A549 treated with CpdA at 1 μM for 4 hours (cell line): Measurements from ENCODE around the gene DPH3. TPM values are rescaled to one million over a fixed set of nuclear protein-coding genes. Genes with fewer than 3 reads are reported as not detected.

Experiments
- total RNA-seq: library from RNA; stranded (reverse); fragments of 200-300 nt; extraction: Qiagen RNA extraction; gene quantifications from 5 replicates; pipeline ENCODE4 v1.2.3, GENCODE V29; 2022; ENCODE audit warnings: low read depth

DPH3 gene
- 20.3 to 28.7 TPM (median 23.4 TPM) in 5 replicates for total RNA-seq

DNA sequence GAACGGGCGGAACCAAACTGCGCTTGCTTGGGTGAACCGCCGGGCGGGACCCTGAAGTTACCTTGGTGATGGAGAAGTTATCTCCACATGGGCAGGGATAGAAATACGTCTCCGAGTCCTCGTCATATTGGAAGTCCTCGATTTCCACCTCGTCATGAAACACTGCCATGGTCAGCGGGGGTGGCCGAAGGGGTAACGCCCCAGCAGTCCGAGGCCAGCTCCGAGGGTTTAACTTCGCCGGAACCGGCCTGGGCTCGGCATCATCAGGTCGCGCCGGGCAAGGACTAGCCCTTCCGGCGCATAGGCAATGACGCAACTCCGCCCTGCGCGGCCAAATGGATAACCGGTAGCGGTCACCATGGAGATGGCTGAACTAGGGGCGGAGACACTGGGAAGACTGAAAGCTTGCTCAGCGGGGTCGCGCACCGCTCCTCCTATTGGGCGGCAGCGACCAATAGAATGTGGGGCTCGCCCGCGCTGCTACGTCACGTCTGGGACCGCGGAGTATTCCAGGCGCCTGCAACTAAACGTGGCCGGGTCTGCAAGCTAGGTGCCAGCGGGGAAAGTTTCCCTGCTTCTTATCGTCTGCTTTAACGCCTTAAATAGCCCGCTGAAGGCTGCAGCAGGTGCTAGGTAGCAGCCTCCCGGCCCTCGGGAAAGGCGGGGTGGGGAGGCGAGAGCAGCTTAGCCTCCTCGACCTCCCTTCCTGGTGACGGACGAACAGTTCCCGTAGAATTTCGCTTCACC lies at the start of gene DPH3, which contains the start of gene OXNAD1:
DPH3 (minus strand) TSS at position 236 of the 747 bp plus-strand sequence; CDS start at position 169, 67 bp downstream.
OXNAD1 (plus strand) TSS at position 505 of the 747 bp plus-strand sequence. CDS start 5,741 bp downstream, outside the sequence.

Other genes starting within 250 kb of the DPH3 start
- gene GALNT15, start 90.3 kb downstream of the DPH3 start, total RNA-seq: 0.03 to 0.21 TPM in 2 of 5 replicates, not detected in the others
- gene OXNAD1, start 269 bp upstream of the DPH3 start, total RNA-seq: 7.8 to 10.0 TPM (median 9.1 TPM) in 5 replicates
- gene RFTN1, start 248.8 kb upstream of the DPH3 start, total RNA-seq: 3.2 to 4.0 TPM (median 3.7 TPM) in 5 replicates